GM18873 (cell line): ENCODE results near the gene SIRPG.
"Not testable (repeated sequence)": the region's sequence is repeated elsewhere in the genome, so short reads cannot be mapped to it uniquely, and the experiment has no call there.

Source experiments
- ATAC-seq: cut with Tn5 transposase; IDR thresholded peaks from one replicate; pipeline ENCODE4 v1.9.1; 2021; ENCODE audit warnings: mild to moderate bottlenecking, moderate library complexity, moderate number of reproducible peaks; ENCODE audit not compliant: unreplicated experiment, low FRiP score

Gene SIRPG

GRCh38 chr20:1672728-1673127, 15.1 kb upstream of the SIRPG start:
- ATAC-seq: no peak

- ATAC-seq: no peak
Measured at GRCh38 chr20:1671891-1672669, 14.5 kb upstream of the SIRPG start.

GRCh38 chr20:1669304-1669703, 11.7 kb upstream of the SIRPG start:
- ATAC-seq: no peak

GRCh38 chr20:1667502-1668085, 10.0 kb upstream of the SIRPG start:
- no peak for ATAC-seq

GRCh38 chr20:1666802-1667201, 9.2 kb upstream of the SIRPG start:
- no peak for ATAC-seq

- no peak for ATAC-seq
Measured at GRCh38 chr20:1665345-1665744, 7.8 kb upstream of the SIRPG start.

- ATAC-seq: no peak
Measured at GRCh38 chr20:1664911-1665310, 7.3 kb upstream of the SIRPG start.

- ATAC-seq: no peak
Measured at GRCh38 chr20:1663917-1664316, 6.3 kb upstream of the SIRPG start.

- no peak for ATAC-seq
Measured at GRCh38 chr20:1661542-1662299, 4.1 kb upstream of the SIRPG start.

- no peak for ATAC-seq
Measured at GRCh38 chr20:1660246-1660645, 2.7 kb upstream of the SIRPG start.

- ATAC-seq: no peak
Measured at GRCh38 chr20:1656844-1657243, 735 bp downstream of the SIRPG start.

- no peak for ATAC-seq
Measured at GRCh38 chr20:1654996-1655395, 2.6 kb downstream of the SIRPG start.

- no peak for ATAC-seq
Measured at GRCh38 chr20:1652960-1653359, 4.6 kb downstream of the SIRPG start.

GRCh38 chr20:1652104-1652503, 5.5 kb downstream of the SIRPG start:
- ATAC-seq: no peak

- ATAC-seq: no peak
Measured at GRCh38 chr20:1651268-1652058, 6.1 kb downstream of the SIRPG start.

GRCh38 chr20:1648101-1648500, 9.5 kb downstream of the SIRPG start:
- no peak for ATAC-seq

- ATAC-seq: no peak
Measured at GRCh38 chr20:1646975-1647431, 10.6 kb downstream of the SIRPG start.

- no peak for ATAC-seq
Measured at GRCh38 chr20:1644101-1644962, 13.2 kb downstream of the SIRPG start.

- not testable (repeated sequence) for ATAC-seq
Measured at GRCh38 chr20:1638643-1639042, 18.9 kb downstream of the SIRPG start.

- no peak for ATAC-seq
Measured at GRCh38 chr20:1637755-1638154, 19.8 kb downstream of the SIRPG start.
